ENCODE data around the gene ADD1. TPM values are rescaled to one million over a fixed set of nuclear protein-coding genes. Genes with fewer than 3 reads are reported as not detected.

The ADD1 gene
- total RNA-seq, 1 experiment from 2014 or later: 163 TPM

- no CpG with 5 or more reads among the region's 20 CpGs for WGBS (ENCODE audit: extremely low coverage, insufficient read length, low lambda C conversion rate)
- Histone ChIP-seq H3K18ac (ENCODE audit: insufficient read length, low read depth, low read length) (no peak overlapping the region), H2BK12ac (ENCODE audit: insufficient read length, low read depth, low read length) (no peak overlapping the region), H3K4me2 (ENCODE audit: insufficient read depth, insufficient read length, low read length) (no peak overlapping the region), H3K79me2 (ENCODE audit: insufficient read depth, low read length) (no peaks in the 10 kb centered on the region), H2BK5ac (ENCODE audit: insufficient read length, low read length) (no peak overlapping the region), H3K4ac (ENCODE audit: low read depth, low read length) (no peak overlapping the region), H4K5ac (ENCODE audit: insufficient read length, low read depth, low read length) (no peak overlapping the region), H2BK120ac (ENCODE audit: low read depth, low read length, poor library complexity, severe bottlenecking) (no peak overlapping the region), H2BK15ac (ENCODE audit: low read depth, low read length) (no peak overlapping the region), H3K23me2 (ENCODE audit: insufficient read length, low read depth, low read length, poor library complexity, severe bottlenecking) (no peaks in the 10 kb centered on the region), H3K9ac (ENCODE audit: extremely low read depth, insufficient read length, low read length) (no peak overlapping the region), H4K8ac (replicated peaks; ENCODE audit: insufficient read length, low read depth, low read length) (no peak overlapping the region), H3K56ac (ENCODE audit: insufficient read length, low read depth, low read length) (no peak overlapping the region), H3K27me3 (ENCODE audit: insufficient read depth, low read length) (no peaks in the 10 kb centered on the region), H3K79me1 (ENCODE audit: insufficient read depth, low read depth, low read length, poor library complexity, severe bottlenecking) (no peaks in the 10 kb centered on the region), H4K91ac (ENCODE audit: insufficient read length, low read depth, low read length) (no peak overlapping the region), H2BK20ac (ENCODE audit: low read depth, low read length, poor library complexity, severe bottlenecking) (no peak overlapping the region), H3K9me3 (ENCODE audit: control insufficient read depth, low read depth, low read length) (no peaks in the 10 kb centered on the region), H3K14ac (ENCODE audit: insufficient read depth, low read length) (no peak overlapping the region; the same call in 1 of the 2 replicates), H3K4me1 (ENCODE audit: insufficient read depth, low read length) (no peaks in the 10 kb centered on the region), H3K27ac (ENCODE audit: insufficient read length, low read depth, low read length) (no peak overlapping the region), H3K23ac (ENCODE audit: insufficient read length, low read depth, low read length) (no peak overlapping the region), H3T11ph (ENCODE audit: low read length) (no peak overlapping the region), H2AK5ac (ENCODE audit: insufficient read length, low read length) (no peak overlapping the region), H2AFZ (ENCODE audit: low read length) (no peak overlapping the region), H4K20me1 (ENCODE audit: control insufficient read depth, insufficient read depth, insufficient read length) (peaks cover 5% of the 10 kb centered on the region)
- H3K4me1 Mint-ChIP-seq: peaks cover 5 to 22% of the 10 kb centered on the region in 2 experiments; a peak in 3 of 4 replicates
- H3K4me3 Mint-ChIP-seq: no peak overlapping the region
- no peaks in the 10 kb centered on the region; the same call in 1 of the 2 replicates for H3K27me3 Mint-ChIP-seq (ENCODE audit: low read depth)
- TF ChIP-seq CTCF (conservative IDR thresholded peaks at IDR 0.05): no peak
- no peak for DNase-seq
- no peaks in the 10 kb centered on the region for H3K9me3 Mint-ChIP-seq
- no peak overlapping the region for H3K27ac Mint-ChIP-seq
- H3K36me3 Mint-ChIP-seq (ENCODE audit: insufficient read depth in 1 of 3, low read depth in 3 of 3): 0 out of 7 replicates have a peak, but pooled peaks cover 0 to 2% (median 0%) of the 10 kb centered on the region in 3 experiments
Observed at GRCh38 chr4:2805712-2806389, 37.8 kb upstream of the ADD1 start.
